ENCODE measurements around the gene DVL1. TPM values are rescaled to one million over a fixed set of nuclear protein-coding genes. Genes with fewer than 3 reads are reported as not detected.
A peak's percentile ranks its signal among the peaks of the same experiment; 100 is the strongest.

The DVL1 gene
- total and polyA plus RNA-seq, 9 of the 15 experiments (the other 6 are each of a cell fraction or from before 2014, with no cell fraction given) = 0.62 to 135 (median 24.3) TPM

DNA sequence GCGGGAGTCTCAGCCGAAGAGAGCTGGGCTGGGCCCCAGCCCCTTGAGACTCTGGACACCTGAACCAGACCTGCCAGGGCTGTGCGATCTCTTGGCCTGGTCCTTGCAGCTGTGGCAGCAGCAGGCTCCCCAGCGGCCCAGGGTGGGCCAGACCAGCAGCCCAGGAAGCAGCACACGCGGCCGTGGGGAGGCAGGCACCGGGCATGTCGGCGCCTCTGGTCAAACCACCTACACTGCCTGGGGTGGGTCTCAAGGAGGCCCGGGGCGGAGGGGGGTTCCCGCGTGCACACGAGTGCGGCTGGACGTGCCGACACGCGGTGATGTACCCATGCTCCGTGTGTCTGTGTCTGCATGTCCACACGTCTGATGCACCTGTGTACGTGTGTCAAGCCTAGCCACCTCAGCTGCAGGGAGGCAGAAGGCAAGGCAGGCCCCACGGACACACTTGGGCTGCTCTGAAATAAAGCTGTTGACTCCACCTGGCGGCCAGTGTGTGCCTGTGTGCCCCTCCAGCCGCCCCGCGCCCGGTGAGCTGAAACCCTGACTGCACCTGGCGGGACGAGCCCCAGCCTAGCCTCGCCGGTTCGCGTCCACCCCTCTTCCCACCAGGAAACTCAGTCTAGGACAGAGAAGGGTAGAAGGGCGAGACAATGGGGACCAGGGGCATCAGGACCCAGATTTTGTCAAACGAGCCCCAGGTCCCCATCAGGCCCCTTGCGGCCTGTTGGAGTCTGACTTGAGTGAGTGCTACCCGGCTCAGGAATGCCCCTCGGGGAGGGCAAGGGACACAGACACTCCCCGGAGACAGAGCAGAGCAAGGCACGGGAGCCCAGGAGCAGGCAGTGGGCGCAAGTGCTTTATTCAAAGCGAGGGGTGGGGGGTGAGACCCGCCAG lies 57.4 kb downstream of the DVL1 start (continued):
- TF ChIP-seq, protein P1, sequence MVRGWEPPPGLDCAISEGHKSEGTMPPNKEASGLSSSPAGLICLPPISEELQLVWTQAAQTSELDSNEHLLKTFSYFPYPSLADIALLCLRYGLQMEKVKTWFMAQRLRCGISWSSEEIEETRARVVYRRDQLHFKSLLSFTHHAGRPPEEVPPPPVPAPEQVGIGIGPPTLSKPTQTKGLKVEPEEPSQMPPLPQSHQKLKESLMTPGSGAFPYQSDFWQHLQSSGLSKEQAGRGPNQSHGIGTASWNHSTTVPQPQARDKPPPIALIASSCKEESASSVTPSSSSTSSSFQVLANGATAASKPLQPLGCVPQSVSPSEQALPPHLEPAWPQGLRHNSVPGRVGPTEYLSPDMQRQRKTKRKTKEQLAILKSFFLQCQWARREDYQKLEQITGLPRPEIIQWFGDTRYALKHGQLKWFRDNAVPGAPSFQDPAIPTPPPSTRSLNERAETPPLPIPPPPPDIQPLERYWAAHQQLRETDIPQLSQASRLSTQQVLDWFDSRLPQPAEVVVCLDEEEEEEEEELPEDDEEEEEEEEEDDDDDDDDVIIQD (CRISPR knock-in tag; IDR thresholded peaks at IDR 0.05) = no peak
- TF ChIP-seq KDM4B (IDR thresholded peaks at IDR 0.05; ENCODE audit: borderline replicate concordance in 2 of 2, low read depth in 1 of 2) = no peak
- TF ChIP-seq CREB1 (IDR thresholded peaks at IDR 0.05) = no peak
- no peak for TF ChIP-seq CREB1 (CRISPR knock-in tag; IDR thresholded peaks at IDR 0.05)
- no peak for TF ChIP-seq TCFL5 (CRISPR knock-in tag; conservative IDR thresholded peaks at IDR 0.05)
- TF ChIP-seq POLR2AphosphoS2 (IDR thresholded peaks at IDR 0.05; ENCODE audit: low read length) = no peak; the same call in 1 of the 2 replicates
- TF ChIP-seq RUNX1 (IDR thresholded peaks at IDR 0.05; ENCODE audit: low read depth) = no peak
- TF ChIP-seq, protein P2, sequence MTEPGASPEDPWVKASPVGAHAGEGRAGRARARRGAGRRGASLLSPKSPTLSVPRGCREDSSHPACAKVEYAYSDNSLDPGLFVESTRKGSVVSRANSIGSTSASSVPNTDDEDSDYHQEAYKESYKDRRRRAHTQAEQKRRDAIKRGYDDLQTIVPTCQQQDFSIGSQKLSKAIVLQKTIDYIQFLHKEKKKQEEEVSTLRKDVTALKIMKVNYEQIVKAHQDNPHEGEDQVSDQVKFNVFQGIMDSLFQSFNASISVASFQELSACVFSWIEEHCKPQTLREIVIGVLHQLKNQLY (CRISPR knock-in tag; conservative IDR thresholded peaks at IDR 0.05) = no peak
- TF ChIP-seq YBX1 (IDR thresholded peaks at IDR 0.05) = no peak
- no peak for TF ChIP-seq PTTG1 (tag; IDR thresholded peaks at IDR 0.05; ENCODE audit: low read depth)
- TF ChIP-seq NCOA1 (IDR thresholded peaks at IDR 0.05; ENCODE audit: low read depth) = no peak
- TF ChIP-seq GTF2A2 (tag; IDR thresholded peaks at IDR 0.05) = no peak
- TF ChIP-seq KLF10 (CRISPR knock-in tag; IDR thresholded peaks at IDR 0.05) = no peak
- TF ChIP-seq, protein P3, sequence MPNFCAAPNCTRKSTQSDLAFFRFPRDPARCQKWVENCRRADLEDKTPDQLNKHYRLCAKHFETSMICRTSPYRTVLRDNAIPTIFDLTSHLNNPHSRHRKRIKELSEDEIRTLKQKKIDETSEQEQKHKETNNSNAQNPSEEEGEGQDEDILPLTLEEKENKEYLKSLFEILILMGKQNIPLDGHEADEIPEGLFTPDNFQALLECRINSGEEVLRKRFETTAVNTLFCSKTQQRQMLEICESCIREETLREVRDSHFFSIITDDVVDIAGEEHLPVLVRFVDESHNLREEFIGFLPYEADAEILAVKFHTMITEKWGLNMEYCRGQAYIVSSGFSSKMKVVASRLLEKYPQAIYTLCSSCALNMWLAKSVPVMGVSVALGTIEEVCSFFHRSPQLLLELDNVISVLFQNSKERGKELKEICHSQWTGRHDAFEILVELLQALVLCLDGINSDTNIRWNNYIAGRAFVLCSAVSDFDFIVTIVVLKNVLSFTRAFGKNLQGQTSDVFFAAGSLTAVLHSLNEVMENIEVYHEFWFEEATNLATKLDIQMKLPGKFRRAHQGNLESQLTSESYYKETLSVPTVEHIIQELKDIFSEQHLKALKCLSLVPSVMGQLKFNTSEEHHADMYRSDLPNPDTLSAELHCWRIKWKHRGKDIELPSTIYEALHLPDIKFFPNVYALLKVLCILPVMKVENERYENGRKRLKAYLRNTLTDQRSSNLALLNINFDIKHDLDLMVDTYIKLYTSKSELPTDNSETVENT (CRISPR knock-in tag; IDR thresholded peaks at IDR 0.05) = no peak; the same call in 1 of the 2 replicates
- TF ChIP-seq SREBF2 (CRISPR knock-in tag; IDR thresholded peaks at IDR 0.05) = peak; percentile 85; the same call in 1 of the 2 replicates
- TF ChIP-seq, protein P4, sequence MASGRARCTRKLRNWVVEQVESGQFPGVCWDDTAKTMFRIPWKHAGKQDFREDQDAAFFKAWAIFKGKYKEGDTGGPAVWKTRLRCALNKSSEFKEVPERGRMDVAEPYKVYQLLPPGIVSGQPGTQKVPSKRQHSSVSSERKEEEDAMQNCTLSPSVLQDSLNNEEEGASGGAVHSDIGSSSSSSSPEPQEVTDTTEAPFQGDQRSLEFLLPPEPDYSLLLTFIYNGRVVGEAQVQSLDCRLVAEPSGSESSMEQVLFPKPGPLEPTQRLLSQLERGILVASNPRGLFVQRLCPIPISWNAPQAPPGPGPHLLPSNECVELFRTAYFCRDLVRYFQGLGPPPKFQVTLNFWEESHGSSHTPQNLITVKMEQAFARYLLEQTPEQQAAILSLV (tag; IDR thresholded peaks at IDR 0.05) = no peak
- TF ChIP-seq, protein P5, sequence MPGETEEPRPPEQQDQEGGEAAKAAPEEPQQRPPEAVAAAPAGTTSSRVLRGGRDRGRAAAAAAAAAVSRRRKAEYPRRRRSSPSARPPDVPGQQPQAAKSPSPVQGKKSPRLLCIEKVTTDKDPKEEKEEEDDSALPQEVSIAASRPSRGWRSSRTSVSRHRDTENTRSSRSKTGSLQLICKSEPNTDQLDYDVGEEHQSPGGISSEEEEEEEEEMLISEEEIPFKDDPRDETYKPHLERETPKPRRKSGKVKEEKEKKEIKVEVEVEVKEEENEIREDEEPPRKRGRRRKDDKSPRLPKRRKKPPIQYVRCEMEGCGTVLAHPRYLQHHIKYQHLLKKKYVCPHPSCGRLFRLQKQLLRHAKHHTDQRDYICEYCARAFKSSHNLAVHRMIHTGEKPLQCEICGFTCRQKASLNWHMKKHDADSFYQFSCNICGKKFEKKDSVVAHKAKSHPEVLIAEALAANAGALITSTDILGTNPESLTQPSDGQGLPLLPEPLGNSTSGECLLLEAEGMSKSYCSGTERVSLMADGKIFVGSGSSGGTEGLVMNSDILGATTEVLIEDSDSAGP (CRISPR knock-in tag; IDR thresholded peaks at IDR 0.05) = no peak
- TF ChIP-seq ESRRB (CRISPR knock-in tag; IDR thresholded peaks at IDR 0.05; ENCODE audit: borderline replicate concordance) = no peak
- TF ChIP-seq, protein P6, sequence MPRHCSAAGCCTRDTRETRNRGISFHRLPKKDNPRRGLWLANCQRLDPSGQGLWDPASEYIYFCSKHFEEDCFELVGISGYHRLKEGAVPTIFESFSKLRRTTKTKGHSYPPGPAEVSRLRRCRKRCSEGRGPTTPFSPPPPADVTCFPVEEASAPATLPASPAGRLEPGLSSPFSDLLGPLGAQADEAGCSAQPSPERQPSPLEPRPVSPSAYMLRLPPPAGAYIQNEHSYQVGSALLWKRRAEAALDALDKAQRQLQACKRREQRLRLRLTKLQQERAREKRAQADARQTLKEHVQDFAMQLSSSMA (CRISPR knock-in tag; IDR thresholded peaks at IDR 0.05) = no peak
- TF ChIP-seq IFI16 (CRISPR knock-in tag; IDR thresholded peaks at IDR 0.05) = no peak
